Stimulated activated CD8-positive, alpha-beta memory T cell treated with anti-CD3 and anti-CD28 coated beads, Interleukin-7, amount 100 ng/mL, for 4 hours (primary cell): ENCODE measurements around the gene SPHK2.
"Not testable (repeated sequence)": the region's sequence is repeated elsewhere in the genome, so short reads cannot be mapped to it uniquely, and the experiment has no call there.

Source experiments
- DNase-seq, 2 donors: peaks; one replicate each; pipeline ENCODE4 v3.0.0-alpha.2; 2020; ENCODE audit warnings: low read depth in 2 of 2

The SPHK2 gene

DNA sequence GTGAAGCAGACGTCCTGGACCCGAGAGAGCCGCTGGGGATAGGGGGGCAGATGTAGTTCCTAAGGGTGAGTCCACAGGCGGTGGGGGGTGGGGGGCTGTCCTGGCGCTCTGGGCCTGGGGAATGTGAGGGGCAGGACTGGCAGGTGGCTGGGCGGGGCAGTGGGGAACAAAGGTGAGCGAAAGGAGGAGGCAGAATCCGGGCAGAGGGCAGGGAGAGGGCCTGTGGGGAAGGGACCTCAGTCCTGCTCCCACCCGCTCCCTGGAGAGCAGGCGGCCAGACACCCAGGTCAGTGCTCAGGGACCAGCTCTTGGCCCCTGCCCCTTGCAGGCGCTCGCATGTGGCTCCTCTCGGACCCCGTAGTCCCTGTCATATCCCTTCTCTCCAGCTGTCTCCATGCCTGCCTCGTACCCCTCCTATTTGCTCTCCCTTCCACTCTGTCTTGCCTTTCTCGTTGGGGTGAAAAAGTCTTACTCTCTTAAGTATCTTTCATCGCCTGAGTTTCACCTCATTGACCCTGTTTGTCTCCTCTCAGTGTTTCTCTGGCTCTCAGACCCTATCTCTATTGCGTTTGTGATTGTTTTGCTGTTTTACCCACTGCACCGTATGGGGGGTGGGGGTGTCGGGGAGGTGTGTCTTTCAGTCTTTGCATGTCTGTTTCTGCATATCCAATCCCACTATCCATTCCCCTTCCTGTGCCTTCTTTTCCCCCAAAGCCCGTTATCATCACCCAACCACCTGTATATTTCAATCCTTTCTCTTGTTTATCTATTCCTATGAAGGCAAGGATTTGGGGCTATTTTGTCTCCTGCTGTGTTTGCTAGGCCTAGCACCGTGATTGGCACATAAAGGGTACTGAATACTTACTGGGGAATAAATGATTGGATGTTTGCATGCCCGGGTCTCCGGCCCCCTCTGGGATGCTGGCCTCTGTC lies 5.8 kb downstream of the SPHK2 start:
- no peak for DNase-seq

DNA sequence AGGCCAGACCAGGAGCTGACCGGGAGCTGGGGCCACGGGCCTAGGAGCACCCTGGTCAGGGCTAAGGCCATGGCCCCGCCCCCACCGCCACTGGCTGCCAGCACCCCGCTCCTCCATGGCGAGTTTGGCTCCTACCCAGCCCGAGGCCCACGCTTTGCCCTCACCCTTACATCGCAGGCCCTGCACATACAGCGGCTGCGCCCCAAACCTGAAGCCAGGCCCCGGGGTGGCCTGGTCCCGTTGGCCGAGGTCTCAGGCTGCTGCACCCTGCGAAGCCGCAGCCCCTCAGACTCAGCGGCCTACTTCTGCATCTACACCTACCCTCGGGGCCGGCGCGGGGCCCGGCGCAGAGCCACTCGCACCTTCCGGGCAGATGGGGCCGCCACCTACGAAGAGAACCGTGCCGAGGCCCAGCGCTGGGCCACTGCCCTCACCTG lies 6.6 kb downstream of the SPHK2 start:
- no peak for DNase-seq

DNA sequence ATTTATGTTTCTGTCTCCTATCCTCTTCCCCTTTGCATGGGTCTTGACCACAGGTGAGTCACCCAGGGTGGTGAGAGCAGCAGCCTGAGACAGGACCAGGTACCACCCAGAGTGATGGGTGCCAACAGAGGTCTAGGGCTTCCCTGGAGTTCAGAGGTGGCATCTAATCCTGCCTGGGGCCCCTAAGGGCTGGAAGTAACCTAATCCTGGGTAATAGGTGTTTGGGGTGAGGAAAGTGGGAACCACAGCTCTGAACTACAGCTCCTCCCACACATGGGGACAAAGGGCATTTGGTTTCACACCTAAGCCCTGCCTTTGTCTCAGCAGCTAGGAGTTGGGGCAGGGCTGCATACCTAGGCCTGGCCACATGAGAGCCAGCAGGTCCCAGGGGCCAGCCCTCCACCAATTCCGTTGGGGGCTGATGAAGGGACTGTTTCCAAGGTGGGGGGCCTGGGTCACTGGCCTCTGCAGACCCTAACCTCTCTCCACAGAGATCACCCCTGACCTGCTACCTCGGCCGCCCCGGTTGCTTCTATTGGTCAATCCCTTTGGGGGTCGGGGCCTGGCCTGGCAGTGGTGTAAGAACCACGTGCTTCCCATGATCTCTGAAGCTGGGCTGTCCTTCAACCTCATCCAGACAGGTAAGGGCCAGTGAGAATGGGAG lies 8.0 kb downstream of the SPHK2 start:
- no peak for DNase-seq

DNA sequence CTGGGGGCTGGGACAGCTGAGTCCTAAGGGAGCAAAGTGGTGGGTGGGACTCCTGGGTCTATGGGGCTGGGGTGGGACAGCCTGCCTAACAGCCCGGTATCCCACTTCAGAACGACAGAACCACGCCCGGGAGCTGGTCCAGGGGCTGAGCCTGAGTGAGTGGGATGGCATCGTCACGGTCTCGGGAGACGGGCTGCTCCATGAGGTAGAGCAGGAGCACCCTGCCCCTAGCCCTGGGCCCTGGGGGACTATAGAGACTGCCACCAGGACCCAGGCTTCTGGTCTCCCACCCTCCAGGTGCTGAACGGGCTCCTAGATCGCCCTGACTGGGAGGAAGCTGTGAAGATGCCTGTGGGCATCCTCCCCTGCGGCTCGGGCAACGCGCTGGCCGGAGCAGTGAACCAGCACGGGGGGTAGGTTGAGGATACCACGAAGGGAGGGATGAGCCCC lies 8.6 kb downstream of the SPHK2 start:
- no peak for DNase-seq

DNA sequence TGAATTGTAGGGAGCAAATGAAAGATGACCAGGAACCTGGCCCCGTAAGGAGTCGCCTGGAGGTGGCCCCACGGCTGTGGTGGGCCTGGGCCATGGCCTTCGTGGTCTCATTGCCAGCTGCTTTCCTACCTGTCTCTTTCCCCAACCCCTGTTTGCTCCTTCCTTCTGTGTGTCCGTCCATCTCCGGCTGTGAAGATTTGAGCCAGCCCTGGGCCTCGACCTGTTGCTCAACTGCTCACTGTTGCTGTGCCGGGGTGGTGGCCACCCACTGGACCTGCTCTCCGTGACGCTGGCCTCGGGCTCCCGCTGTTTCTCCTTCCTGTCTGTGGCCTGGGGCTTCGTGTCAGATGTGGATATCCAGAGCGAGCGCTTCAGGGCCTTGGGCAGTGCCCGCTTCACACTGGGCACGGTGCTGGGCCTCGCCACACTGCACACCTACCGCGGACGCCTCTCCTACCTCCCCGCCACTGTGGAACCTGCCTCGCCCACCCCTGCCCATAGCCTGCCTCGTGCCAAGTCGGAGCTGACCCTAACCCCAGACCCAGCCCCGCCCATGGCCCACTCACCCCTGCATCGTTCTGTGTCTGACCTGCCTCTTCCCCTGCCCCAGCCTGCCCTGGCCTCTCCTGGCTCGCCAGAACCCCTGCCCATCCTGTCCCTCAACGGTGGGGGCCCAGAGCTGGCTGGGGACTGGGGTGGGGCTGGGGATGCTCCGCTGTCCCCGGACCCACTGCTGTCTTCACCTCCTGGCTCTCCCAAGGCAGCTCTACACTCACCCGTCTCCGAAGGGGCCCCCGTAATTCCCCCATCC lies 9.4 kb downstream of the SPHK2 start:
- DNase-seq, result no peak

DNA sequence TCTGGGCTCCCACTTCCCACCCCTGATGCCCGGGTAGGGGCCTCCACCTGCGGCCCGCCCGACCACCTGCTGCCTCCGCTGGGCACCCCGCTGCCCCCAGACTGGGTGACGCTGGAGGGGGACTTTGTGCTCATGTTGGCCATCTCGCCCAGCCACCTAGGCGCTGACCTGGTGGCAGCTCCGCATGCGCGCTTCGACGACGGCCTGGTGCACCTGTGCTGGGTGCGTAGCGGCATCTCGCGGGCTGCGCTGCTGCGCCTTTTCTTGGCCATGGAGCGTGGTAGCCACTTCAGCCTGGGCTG lies 9.9 kb downstream of the SPHK2 start:
- DNase-seq, result no peak

DNA sequence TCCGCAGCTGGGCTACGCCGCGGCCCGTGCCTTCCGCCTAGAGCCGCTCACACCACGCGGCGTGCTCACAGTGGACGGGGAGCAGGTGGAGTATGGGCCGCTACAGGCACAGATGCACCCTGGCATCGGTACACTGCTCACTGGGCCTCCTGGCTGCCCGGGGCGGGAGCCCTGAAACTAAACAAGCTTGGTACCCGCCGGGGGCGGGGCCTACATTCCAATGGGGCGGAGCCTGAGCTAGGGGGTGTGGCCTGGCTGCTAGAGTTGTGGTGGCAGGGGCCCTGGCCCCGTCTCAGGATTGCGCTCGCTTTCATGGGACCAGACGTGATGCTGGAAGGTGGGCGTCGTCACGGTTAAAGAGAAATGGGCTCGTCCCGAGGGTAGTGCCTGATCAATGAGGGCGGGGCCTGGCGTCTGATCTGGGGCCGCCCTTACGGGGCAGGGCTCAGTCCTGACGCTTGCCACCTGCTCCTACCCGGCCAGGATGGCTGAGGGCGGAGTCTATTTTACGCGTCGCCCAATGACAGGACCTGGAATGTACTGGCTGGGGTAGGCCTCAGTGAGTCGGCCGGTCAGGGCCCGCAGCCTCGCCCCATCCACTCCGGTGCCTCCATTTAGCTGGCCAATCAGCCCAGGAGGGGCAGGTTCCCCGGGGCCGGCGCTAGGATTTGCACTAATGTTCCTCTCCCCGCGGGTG lies 10.4 kb downstream of the SPHK2 start:
- no peak for DNase-seq

DNA sequence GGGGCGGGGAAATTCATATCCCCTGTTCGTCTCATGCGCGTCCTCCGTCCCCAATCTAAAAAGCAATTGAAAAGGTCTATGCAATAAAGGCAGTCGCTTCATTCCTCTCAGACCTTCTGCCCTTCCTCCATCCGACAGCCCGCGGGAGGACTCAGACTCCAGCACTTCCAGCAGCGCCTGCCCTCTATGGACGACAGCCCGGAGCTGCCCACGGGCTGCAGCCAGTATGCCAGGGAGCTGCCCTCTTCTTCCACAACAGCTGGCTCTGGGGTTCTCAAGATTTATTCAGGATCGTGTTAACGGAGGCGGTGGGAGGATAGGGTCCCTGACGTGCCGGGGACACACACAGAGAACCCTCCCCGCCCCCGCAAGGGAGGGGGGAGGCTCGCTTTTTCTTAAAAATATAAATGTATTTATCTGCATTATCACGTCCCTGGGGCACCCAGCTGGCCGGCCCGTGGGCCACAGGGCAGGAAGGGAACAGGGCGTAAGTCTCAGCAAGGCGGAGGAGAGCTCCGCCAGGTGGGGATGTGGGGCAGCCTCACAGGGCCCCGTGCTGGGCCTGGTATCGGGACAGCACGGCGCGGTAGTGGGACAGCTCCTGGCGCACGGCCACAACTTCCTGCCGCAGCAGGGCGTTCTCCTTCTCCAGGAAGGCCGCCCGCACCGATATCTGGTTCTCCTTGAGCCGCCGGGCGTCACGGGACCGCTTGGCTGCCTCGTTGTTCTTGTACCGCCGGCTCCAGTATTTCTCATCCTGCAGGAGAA lies 11.2 kb downstream of the SPHK2 start:
- DNase-seq, result no peak

DNA sequence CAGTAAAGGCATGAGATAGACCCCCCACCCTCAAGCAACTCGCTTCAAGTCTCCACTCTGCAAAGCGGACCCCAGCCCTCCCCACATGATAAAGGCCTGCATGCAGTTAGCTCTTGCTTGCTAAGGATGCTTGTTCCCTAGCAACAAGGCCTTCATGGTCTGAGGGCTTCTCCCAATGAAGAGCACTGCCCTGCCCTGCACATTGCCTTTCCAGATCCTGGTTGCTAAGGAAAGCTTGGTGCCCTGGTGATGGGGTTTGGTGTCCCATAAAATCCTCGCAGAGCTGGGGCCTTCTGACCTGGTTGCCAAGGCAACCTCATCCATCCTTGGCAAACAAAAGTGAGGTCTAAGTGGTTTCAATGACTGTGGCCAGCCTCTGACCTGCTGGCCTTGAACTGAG lies 11.9 kb downstream of the SPHK2 start:
- no peak for DNase-seq

DNA sequence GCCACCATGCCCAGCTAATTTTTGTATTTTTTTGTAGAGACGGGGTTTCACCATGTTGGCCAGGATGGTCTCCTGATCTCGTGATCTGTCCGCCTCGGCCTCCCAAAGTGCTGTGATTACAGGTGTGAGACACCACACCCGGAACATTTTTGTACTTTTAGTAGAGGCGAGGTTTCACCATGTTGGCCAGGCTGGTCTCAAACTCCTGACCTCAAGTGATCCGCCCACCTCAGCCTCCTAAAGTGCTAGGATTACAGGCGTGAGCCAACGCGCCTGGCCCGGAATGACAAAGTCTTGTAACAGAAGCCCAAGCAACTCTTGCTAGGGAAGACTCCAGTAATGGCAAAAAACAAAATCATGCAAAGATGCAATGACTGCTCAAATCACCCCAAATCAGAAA lies 13.0 kb downstream of the SPHK2 start:
- not testable (repeated sequence) for DNase-seq

DNA sequence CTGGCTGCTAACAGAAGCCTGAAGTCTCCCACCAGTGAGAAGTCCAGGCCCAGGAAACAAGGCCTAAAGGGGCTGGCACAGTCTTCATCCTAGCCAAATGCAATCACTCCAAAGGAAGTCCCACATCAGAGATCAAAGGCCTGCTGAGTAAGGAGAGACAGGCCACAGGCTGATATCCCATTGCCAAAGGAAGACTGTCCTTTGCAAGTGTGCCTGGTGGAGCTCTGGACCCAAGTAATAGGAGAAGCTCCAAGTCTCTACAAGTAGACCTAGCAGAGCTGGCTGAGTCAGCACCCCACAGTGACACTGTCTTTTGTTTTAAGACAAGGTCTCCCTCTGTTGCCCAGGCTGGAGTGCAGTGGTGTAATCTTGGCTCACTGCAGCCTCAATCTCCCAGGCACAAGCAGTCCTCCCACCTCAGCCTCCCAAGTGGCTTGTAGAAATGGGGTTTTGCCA lies 13.4 kb downstream of the SPHK2 start:
- DNase-seq, result no peak

DNA sequence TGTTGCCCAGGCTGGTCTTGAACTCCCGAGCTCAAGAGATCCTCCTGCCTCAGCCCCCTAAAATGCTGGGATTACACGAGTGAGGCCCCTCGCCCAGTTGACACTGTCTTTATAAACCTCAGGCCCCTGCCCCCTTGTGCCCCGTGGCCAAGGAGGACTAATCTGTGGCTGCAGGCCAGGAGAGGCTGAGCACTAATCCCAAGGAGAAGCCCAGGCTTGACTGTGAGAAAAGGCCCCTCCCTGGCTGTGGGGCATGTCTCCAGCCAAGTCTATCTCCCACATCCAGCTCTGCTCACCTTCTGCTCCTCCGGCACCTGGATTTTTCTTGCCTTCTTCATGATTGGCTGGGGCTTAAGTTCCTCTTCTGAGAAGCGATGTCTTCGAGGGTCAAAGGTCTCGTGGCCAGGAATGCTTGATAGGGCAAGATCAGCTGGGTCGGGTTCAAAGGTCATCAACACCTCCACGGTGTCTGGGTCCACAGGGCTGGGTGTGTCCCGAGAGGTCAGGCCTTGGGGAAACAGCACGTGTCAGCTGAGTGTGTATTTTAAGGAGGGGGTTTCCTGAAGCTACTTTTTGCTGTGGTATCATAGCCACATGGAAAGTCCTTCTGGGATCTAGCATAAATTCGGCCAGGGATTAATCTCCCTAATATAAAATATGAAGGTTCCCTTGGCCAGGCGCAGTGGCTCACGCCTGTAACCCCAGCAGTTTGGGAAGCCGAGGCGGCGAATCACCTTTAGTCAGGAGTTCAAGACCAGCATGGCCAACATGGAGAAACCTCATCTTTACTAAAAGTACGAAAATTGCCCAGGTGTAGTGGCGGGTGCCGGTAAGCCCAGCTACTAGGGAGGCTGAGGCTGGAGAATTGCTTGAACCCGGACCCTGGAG lies 14.1 kb downstream of the SPHK2 start:
- DNase-seq, result no peak

DNA sequence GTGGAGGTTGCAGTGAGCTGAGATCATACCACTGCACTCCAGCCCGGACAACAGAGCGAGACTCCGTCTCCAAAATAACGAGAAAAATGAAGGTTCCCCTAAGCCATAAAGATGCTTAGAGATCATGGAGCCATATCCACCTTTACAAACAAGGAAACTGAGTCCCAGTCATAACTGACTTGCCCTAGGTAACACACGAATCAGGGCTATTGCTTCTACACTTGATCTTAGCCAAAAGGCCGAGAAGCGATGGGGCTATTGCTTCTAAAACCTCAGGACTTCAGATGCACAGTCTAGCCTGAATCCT lies 14.7 kb downstream of the SPHK2 start:
- DNase-seq, result no peak

DNA sequence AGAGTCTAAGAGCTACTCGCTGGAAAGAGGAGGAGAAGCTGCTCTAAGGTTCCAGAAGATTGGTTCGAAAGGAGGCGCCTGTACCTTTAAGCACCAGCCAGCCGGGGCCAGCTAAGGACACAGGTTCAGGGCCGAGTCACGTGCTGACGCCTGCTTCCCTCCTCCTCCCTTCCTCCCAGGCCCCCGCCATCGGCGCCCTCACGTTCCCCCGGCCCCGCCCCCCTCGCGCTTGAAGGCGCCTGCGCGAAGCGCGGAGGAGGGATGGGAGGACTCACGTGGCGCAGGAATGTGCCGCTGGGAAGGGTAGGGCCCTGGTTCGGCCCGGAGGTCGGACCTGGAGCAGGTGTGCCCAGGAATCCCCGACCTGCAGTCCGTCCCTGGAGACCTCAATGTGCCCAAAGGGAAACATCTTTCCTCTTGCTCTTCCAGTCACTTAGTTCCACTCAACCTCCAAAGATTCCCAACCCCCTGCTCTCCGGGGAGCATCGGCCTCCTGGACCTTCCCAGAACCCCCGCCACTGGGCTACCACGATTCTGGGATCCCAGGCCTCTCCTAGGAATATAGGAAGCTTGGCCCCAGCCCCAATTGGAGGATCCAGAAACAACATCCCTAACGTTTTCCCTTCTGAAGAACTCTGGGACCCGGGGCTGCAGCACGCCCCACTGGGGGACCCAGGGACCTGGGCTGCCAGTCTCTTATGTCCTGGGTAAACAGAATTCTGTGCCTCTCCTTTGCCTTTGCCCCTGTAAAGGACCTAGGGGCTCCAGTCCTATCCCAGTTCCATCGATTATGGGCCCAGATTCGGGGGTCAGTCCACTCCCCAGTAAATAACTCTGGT lies 15.3 kb downstream of the SPHK2 start:
- DNase-seq, result peak; percentile 82 to 89

DNA sequence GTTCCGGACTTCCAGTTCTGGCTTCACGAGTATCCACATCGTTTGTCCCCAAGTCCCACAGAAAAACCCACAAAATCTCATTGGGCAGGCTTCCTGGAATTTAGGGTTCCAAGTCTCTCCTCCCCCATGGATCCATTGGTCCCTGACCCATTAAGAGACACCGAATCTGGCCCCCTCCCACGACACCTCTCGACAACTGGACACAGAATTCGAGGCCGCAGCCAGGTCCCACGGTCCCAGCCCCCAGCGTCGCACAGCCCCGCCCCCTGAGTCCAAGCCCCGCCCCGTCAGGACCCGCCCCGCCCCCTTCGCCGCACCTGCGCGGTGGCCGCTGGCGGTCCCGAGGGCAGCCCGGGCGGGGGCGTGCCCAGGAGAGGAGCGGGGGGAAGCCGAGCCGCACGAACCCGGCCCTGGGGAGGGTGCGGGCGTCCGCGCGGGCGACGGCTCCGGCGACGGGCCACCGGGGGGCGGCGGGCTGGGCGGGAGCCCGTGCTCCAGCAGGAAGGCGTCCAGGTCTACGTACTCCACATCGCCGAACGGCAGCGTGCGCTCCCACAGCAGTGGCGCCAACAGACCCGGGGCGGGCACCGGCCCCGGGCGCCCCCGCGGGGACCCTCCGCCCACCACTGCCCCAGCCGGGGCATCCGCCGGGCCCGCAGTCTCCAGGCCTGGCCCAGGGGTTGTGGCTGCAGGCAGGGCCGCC lies 16.1 kb downstream of the SPHK2 start:
- peak; percentile 50 to 72 for DNase-seq

DNA sequence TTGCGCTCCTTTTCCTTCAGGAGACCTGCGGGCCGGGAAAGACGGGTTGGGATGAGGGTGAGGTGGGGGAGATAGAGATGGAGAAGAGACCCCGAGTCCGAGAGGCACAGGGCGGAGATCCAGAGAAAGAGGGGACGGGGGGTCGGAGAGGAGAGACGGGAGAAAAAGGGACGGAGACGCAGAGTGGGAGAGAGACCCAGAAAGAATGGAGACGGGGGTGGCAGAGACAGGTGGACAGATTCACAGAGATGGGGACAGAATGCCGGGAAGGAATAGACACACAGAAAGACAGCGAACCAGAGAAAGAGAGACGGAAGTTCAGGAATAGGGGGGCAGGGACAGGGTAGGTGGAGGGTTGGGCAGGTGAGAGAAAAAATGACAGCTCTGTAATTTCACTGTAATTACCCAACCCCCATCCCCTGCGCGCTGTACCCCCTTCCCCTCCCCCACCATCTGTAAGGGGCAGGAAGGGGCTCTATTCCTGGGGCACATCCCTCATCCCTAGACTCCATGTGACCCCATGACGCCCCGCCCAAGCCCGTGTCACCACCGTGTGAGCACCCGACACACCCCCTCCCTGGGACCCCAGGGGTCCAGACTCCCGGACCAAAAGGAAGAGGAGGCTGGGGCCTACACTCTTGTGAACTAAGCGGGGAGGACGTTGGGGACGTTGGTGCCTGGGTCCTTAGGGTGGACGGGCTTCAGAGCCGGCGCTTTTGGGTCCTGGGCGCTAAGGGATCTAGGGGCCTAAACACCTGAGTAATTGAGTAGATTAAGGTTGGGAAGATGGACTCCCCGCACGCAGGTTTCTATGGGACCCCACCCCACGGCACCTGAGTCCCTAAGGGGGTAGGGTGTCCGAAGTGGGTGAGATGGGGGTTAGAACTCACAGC lies 16.9 kb downstream of the SPHK2 start:
- no peak for DNase-seq

DNA sequence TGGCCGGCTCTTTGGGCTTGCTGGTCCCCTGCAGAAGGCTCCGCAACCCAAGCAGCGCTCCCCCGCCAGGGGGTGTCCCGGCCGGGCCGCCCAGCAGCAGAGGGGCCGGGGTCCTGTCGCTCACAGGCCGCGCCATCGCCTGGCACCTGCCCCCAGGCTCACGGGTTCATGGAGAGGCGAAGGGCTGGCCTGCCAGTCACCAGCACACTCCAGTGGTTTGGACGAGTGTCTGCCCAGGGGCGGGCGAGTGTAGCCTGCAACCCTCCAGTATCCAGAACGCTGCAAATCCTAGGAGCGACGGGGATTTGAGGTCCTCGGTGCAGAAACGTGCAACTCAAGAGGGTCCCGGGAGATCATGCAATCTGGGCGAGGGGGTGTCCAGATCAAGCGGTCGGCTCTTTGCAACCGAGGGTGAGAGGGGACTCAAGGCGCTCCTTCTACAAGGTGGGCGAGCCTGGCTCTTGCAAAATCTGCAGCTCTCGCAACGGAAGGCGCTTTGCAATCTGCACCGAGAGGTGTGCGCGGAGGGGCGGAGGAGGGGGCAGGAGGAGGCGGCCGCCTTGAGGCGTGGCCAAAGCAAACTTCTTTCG lies 17.6 kb downstream of the SPHK2 start, which contains the start of gene DBP:
Gene DBP, minus strand, starts transcription at position 521 of the 590 bp plus-strand sequence. Its CDS starts 385 bp downstream, at position 136.
- DNase-seq, result no peak
